PFSK-1 (cell line): Measurements from ENCODE around the gene MLC1.

ENCODE experiments used
- FOXP2 ChIP-seq: optimal IDR thresholded peaks from 2 replicates; pipeline ENCODE3; 2011; ENCODE audit warnings: borderline replicate concordance, control low read depth, inconsistent platforms; ENCODE audit not compliant: insufficient read depth; ENCODE audit errors: extremely low read length, extremely low read depth
- POLR2AphosphoS5 ChIP-seq: IDR thresholded peaks from 2 replicates; pipeline ENCODE4 v1.6.1; 2012; ENCODE audit warnings: low read depth, mild to moderate bottlenecking, control low read depth, low read length, moderate library complexity
- SIN3A ChIP-seq: IDR thresholded peaks from 2 replicates; pipeline ENCODE4 v1.6.1; 2012; ENCODE audit warnings: mild to moderate bottlenecking, low read length, moderate library complexity, borderline replicate concordance; ENCODE audit not compliant: insufficient read depth
- TAF1 ChIP-seq: IDR thresholded peaks from 2 replicates; pipeline ENCODE4 v1.6.1; 2012; ENCODE audit warnings: low read length, control low read depth, borderline replicate concordance; ENCODE audit not compliant: insufficient read depth
- TF ChIP-seq, protein P1 (sequence below), 2 experiments: IDR thresholded peaks; 2 replicates each; pipeline versions ENCODE4 v1.6.1 to v1.8.0; 2011 to 2012; ENCODE audit warnings: low read depth in 2 of 2, low read length in 2 of 2, control low read depth in 1 of 2, inconsistent platforms in 1 of 2, mild to moderate bottlenecking in 1 of 2, moderate library complexity in 1 of 2; ENCODE audit not compliant: insufficient read depth in 1 of 2

DNA sequence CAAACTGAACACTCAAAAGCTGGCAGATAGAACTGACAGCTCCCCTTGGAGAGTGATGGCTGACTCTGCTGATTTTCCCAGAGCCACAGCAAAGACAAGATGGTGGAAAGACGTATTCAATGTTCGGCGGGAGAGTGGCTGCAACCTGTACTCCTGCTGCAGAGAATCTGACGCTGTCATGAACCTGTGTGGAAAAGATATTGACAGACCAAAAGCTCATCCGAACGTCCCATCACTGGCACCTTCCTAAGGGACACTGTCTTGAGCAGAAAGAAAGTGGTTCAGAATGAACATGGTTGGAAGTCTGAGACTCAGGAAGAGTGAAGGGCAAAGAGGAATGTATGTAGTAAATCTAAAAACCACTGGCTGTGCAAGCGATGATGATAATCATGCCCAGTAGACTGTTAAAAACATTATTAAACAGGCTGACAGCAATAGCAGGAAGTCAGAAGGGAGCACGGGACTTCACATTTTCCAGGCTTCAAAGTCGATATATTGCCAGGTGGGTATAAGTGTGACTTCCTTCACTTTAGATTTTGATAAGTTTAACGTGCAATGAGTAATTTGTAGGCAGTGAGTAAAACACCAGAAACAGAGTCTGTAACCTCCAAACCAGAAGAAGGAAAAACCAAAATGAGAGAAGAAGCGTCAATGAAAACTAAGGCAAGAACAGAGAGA is 66.5 kb downstream of the MLC1 start:
- TF ChIP-seq, protein P1, sequence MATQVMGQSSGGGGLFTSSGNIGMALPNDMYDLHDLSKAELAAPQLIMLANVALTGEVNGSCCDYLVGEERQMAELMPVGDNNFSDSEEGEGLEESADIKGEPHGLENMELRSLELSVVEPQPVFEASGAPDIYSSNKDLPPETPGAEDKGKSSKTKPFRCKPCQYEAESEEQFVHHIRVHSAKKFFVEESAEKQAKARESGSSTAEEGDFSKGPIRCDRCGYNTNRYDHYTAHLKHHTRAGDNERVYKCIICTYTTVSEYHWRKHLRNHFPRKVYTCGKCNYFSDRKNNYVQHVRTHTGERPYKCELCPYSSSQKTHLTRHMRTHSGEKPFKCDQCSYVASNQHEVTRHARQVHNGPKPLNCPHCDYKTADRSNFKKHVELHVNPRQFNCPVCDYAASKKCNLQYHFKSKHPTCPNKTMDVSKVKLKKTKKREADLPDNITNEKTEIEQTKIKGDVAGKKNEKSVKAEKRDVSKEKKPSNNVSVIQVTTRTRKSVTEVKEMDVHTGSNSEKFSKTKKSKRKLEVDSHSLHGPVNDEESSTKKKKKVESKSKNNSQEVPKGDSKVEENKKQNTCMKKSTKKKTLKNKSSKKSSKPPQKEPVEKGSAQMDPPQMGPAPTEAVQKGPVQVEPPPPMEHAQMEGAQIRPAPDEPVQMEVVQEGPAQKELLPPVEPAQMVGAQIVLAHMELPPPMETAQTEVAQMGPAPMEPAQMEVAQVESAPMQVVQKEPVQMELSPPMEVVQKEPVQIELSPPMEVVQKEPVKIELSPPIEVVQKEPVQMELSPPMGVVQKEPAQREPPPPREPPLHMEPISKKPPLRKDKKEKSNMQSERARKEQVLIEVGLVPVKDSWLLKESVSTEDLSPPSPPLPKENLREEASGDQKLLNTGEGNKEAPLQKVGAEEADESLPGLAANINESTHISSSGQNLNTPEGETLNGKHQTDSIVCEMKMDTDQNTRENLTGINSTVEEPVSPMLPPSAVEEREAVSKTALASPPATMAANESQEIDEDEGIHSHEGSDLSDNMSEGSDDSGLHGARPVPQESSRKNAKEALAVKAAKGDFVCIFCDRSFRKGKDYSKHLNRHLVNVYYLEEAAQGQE (IDR thresholded peaks at IDR 0.05; ENCODE audit: insufficient read depth in 1 of 2, low read depth in 2 of 2, low read length in 2 of 2), result no peak
- TF ChIP-seq TAF1 (no peak), POLR2AphosphoS5 (no peak), SIN3A (no peak), FOXP2 (no peak)
